Upper lobe of left lung (tissue), 4 donors: ENCODE results near the gene USP37.

ENCODE experiments used
- CTCF ChIP-seq, 6 experiments: fragments of 450-650 bp in 4 of 6; fragments of 200-600 bp in 2 of 6; sonication (generic) in 2 of 6; IDR thresholded peaks; one replicate each; pipeline ENCODE4 v1.5.1; 2016 to 2019; ENCODE audit warnings: antibody characterized with exemption in 6 of 6
- EP300 ChIP-seq, 4 donors: sonication (generic); formaldehyde crosslinking; IDR thresholded peaks; one replicate each; pipeline ENCODE4 v1.5.1; 2017; ENCODE audit warnings: antibody characterized with exemption in 4 of 4, control low read depth in 2 of 4
- POLR2A ChIP-seq, 4 donors: fragments of 450-650 bp; IDR thresholded peaks; one replicate each; pipeline ENCODE4 v1.5.1; 2016 to 2017; ENCODE audit warnings: antibody characterized with exemption in 4 of 4, mild to moderate bottlenecking in 2 of 4

- TF ChIP-seq POLR2A (IDR thresholded peaks at IDR 0.05): no peak
- no peak for TF ChIP-seq CTCF (IDR thresholded peaks at IDR 0.05)
- no peak for TF ChIP-seq EP300 (IDR thresholded peaks at IDR 0.05)
These were observed 16.1 kb upstream of the USP37 start for GRCh38 chr2:218583983-218584850.
